Testis (tissue), 2 donors: ENCODE measurements around the gene TAS1R1.

Experiments used
- CTCF ChIP-seq, 3 experiments: fragments of 450-650 bp in 2 of 3; fragments of 200-600 bp in 1 of 3; sonication (generic) in 1 of 3; IDR thresholded peaks; one replicate each; pipeline ENCODE4 v1.5.1; 2016 to 2019; ENCODE audit warnings: antibody characterized with exemption in 3 of 3, mild to moderate bottlenecking in 2 of 3, moderate library complexity in 1 of 3
- POLR2A ChIP-seq: fragments of 450-650 bp; IDR thresholded peaks from one replicate; pipeline ENCODE4 v1.6.1; 2017; ENCODE audit warnings: antibody characterized with exemption, mild to moderate bottlenecking, moderate library complexity

GRCh38 chr1:6623269-6623965 is 68.3 kb downstream of the TAS1R1 start:
- no peak for TF ChIP-seq CTCF (IDR thresholded peaks at IDR 0.05)
- no peak for TF ChIP-seq POLR2A
